Upper lobe of right lung (tissue), 1 donor: Measurements from ENCODE around the gene RFX1. TPM values are rescaled to one million over a fixed set of nuclear protein-coding genes. Genes with fewer than 3 reads are reported as not detected.

Experiments
- ATAC-seq: fragments of 200-7000 bp; cut with Tn5 transposase; one replicate; pipeline ENCODE4 v1.9.1; 2020; ENCODE audit warnings: mild to moderate bottlenecking, moderate library complexity
- DNase-seq: peaks from one replicate; pipeline ENCODE4 v3.0.0-alpha.2; 2020
- H3K27ac ChIP-seq: fragments of 200-600 bp; one replicate; pipeline ENCODE4 v1.8.0; 2022
- H3K27me3 ChIP-seq: fragments of 200-600 bp; one replicate; pipeline ENCODE4 v1.8.0; 2022; ENCODE audit warnings: mild to moderate bottlenecking
- H3K36me3 ChIP-seq: fragments of 200-600 bp; one replicate; pipeline ENCODE4 v1.8.0; 2022
- H3K4me1 ChIP-seq: fragments of 200-600 bp; one replicate; pipeline ENCODE4 v1.8.0; 2022
- H3K4me3 ChIP-seq: fragments of 200-600 bp; one replicate; pipeline ENCODE4 v1.8.0; 2022; ENCODE audit warnings: mild to moderate bottlenecking
- H3K9me3 ChIP-seq: fragments of 200-600 bp; one replicate; pipeline ENCODE4 v1.8.0; 2022
- CTCF ChIP-seq: fragments of 200-600 bp; IDR thresholded peaks from one replicate; pipeline ENCODE4 v1.8.0; 2022; ENCODE audit warnings: antibody characterized with exemption
- intact Hi-C: fragments of 100-400 bp; cut with DNase I; formaldehyde crosslinking; loops from one replicate; pipeline ENCODE4 v1.11.0; 2022
- total RNA-seq: library from RNA; stranded (reverse); fragmentation: NEBNext Ultra II Directional; extraction: Animal tissue kit (Norgen Biotek cat#: 25700); gene quantifications from one replicate; pipeline ENCODE4 v1.2.1, GENCODE V29; 2021
- donor health status: DM: no; HTN: yes; CAD: no; lungs with severe emphysema.

RFX1 gene
- total RNA-seq, 1 donor from 2014 or later: 17.8 TPM

- no peak for ATAC-seq
- intact Hi-C loops: no loop called here
- no peak for DNase-seq
- Histone ChIP-seq H3K4me3 (no peak overlapping the region), H3K4me1 (no peaks in the 10 kb centered on the region), H3K36me3 (no peaks in the 10 kb centered on the region), H3K27me3 (no peaks in the 10 kb centered on the region), H3K27ac (no peak overlapping the region), H3K9me3 (no peaks in the 10 kb centered on the region)
- TF ChIP-seq CTCF: no peak
Observed at GRCh38 chr19:13934785-13935109, 71.4 kb downstream of the RFX1 start.

- ATAC-seq (no peak), DNase-seq (no peak)
- Histone ChIP-seq H3K4me1 (no peaks in the 10 kb centered on the region), H3K9me3 (no peaks in the 10 kb centered on the region), H3K27ac (no peak overlapping the region), H3K36me3 (peaks cover 3% of the 10 kb centered on the region), H3K4me3 (no peak overlapping the region), H3K27me3 (no peaks in the 10 kb centered on the region)
- no peak for TF ChIP-seq CTCF
- intact Hi-C loops: no loop called here
Observed at GRCh38 chr19:13932911-13933393, 73.2 kb downstream of the RFX1 start.

- Histone ChIP-seq H3K27me3 (no peaks in the 10 kb centered on the region), H3K27ac (no peak overlapping the region), H3K36me3 (peaks cover 4% of the 10 kb centered on the region), H3K4me1 (no peaks in the 10 kb centered on the region), H3K4me3 (no peak overlapping the region), H3K9me3 (no peaks in the 10 kb centered on the region)
- intact Hi-C loops: no loop called here
- TF ChIP-seq CTCF: no peak
- ATAC-seq (no peak), DNase-seq (no peak)
Observed at GRCh38 chr19:13932149-13932637, 73.9 kb downstream of the RFX1 start.

- H3K9me3 ChIP-seq: no peaks in the 10 kb centered on the region
Observed at GRCh38 chr19:13931391-13932148, 74.5 kb downstream of the RFX1 start.

GRCh38 chr19:13930402-13930801 is 75.7 kb downstream of the RFX1 start:
- Histone ChIP-seq H3K27me3 (no peaks in the 10 kb centered on the region), H3K4me3 (no peak overlapping the region), H3K36me3 (peaks cover 14% of the 10 kb centered on the region), H3K27ac (no peak overlapping the region), H3K4me1 (peaks cover 3% of the 10 kb centered on the region), H3K9me3 (no peaks in the 10 kb centered on the region)
- no peak for TF ChIP-seq CTCF
- DNase-seq (no peak), ATAC-seq (no peak)
- intact Hi-C loops: no loop called here

More at GRCh38 chr19:13931391-13932148, 74.5 kb downstream of the RFX1 start:
- TF ChIP-seq CTCF: no peak
- ATAC-seq (no peak), DNase-seq (no peak)
- Histone ChIP-seq H3K27ac (no peak overlapping the region), H3K27me3 (no peaks in the 10 kb centered on the region), H3K4me1 (no peaks in the 10 kb centered on the region), H3K4me3 (no peak overlapping the region), H3K36me3 (peaks cover 8% of the 10 kb centered on the region)
- intact Hi-C loops: no loop called here
